Peyer's patch (tissue), 4 donors: Measurements from ENCODE around the gene LMO3.

ENCODE experiments used
- POLR2A ChIP-seq, 2 donors: fragments of 450-650 bp; IDR thresholded peaks; one replicate each; pipeline ENCODE4 v1.5.1; 2017; ENCODE audit warnings: antibody characterized with exemption in 2 of 2, mild to moderate bottlenecking in 2 of 2, moderate library complexity in 2 of 2
- TF ChIP-seq, protein P1 (sequence below), 6 experiments: fragments of 450-650 bp in 4 of 6; fragments of 200-600 bp in 2 of 6; sonication (generic) in 1 of 6; IDR thresholded peaks; one replicate each; pipeline ENCODE4 v1.5.1; 2017 to 2019; ENCODE audit warnings: antibody characterized with exemption in 6 of 6, mild to moderate bottlenecking in 3 of 6, moderate library complexity in 1 of 6

DNA sequence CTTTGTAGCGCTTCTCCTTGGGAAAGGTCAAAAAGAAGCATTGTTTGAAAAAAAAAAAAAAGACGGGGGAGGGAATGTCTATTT, at the start of gene LMO3:
- TF ChIP-seq, protein P1, sequence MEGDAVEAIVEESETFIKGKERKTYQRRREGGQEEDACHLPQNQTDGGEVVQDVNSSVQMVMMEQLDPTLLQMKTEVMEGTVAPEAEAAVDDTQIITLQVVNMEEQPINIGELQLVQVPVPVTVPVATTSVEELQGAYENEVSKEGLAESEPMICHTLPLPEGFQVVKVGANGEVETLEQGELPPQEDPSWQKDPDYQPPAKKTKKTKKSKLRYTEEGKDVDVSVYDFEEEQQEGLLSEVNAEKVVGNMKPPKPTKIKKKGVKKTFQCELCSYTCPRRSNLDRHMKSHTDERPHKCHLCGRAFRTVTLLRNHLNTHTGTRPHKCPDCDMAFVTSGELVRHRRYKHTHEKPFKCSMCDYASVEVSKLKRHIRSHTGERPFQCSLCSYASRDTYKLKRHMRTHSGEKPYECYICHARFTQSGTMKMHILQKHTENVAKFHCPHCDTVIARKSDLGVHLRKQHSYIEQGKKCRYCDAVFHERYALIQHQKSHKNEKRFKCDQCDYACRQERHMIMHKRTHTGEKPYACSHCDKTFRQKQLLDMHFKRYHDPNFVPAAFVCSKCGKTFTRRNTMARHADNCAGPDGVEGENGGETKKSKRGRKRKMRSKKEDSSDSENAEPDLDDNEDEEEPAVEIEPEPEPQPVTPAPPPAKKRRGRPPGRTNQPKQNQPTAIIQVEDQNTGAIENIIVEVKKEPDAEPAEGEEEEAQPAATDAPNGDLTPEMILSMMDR (IDR thresholded peaks at IDR 0.05), result no peak
- TF ChIP-seq POLR2A (IDR thresholded peaks at IDR 0.05), result no peak
